ENCODE measurements around the gene P2RY2.

Gene P2RY2

GRCh38 chr11:73178681-73179080 is 39.4 kb upstream of the P2RY2 start:
- H3K4me3 ChIP-seq (ENCODE audit: low read length) = no peak overlapping the region
- TF ChIP-seq ZNF274 (IDR thresholded peaks at IDR 0.05; ENCODE audit: low read depth, low read length) = no peak

GRCh38 chr11:73182824-73183321 is 35.2 kb upstream of the P2RY2 start:
- TF ChIP-seq ZNF274 (IDR thresholded peaks at IDR 0.05; ENCODE audit: low read depth, low read length) = no peak
- no peak overlapping the region for H3K4me3 ChIP-seq (ENCODE audit: low read length)

GRCh38 chr11:73184953-73185671 is 33.0 kb upstream of the P2RY2 start:
- no peak overlapping the region; the same call in 1 of the 2 replicates for H3K4me3 ChIP-seq (ENCODE audit: low read length)
- TF ChIP-seq ZNF274 (IDR thresholded peaks at IDR 0.05; ENCODE audit: low read depth, low read length) = no peak

- H3K4me3 ChIP-seq (ENCODE audit: low read length) = no peak overlapping the region
- no peak for TF ChIP-seq ZNF274 (IDR thresholded peaks at IDR 0.05; ENCODE audit: low read depth, low read length)
These were observed 32.3 kb upstream of the P2RY2 start for GRCh38 chr11:73185680-73186293.

- no peak overlapping the region for H3K4me3 ChIP-seq (ENCODE audit: low read length)
- no peak for TF ChIP-seq ZNF274 (IDR thresholded peaks at IDR 0.05; ENCODE audit: low read depth, low read length)
These were observed 31.7 kb upstream of the P2RY2 start for GRCh38 chr11:73186294-73186850.

GRCh38 chr11:73186886-73187285 is 31.2 kb upstream of the P2RY2 start:
- TF ChIP-seq ZNF274 (IDR thresholded peaks at IDR 0.05; ENCODE audit: low read depth, low read length) = no peak
- no peak overlapping the region for H3K4me3 ChIP-seq (ENCODE audit: low read length)

- no peak for TF ChIP-seq ZNF274 (IDR thresholded peaks at IDR 0.05; ENCODE audit: low read depth, low read length)
- H3K4me3 ChIP-seq (ENCODE audit: low read length) = no peak overlapping the region
These were observed 30.2 kb upstream of the P2RY2 start for GRCh38 chr11:73187854-73188253.

- TF ChIP-seq ZNF274 (IDR thresholded peaks at IDR 0.05; ENCODE audit: low read depth, low read length) = no peak
- no peak overlapping the region for H3K4me3 ChIP-seq (ENCODE audit: low read length)
These were observed 29.8 kb upstream of the P2RY2 start for GRCh38 chr11:73188301-73188700.

GRCh38 chr11:73189315-73189714 is 28.8 kb upstream of the P2RY2 start:
- H3K4me3 ChIP-seq (ENCODE audit: low read length) = no peak overlapping the region
- no peak for TF ChIP-seq ZNF274 (IDR thresholded peaks at IDR 0.05; ENCODE audit: low read depth, low read length)

GRCh38 chr11:73189723-73190556 is 28.1 kb upstream of the P2RY2 start:
- no peak for TF ChIP-seq ZNF274 (IDR thresholded peaks at IDR 0.05; ENCODE audit: low read depth, low read length)
- no peak overlapping the region for H3K4me3 ChIP-seq (ENCODE audit: low read length)

- H3K4me3 ChIP-seq (ENCODE audit: low read length) = no peak overlapping the region
- TF ChIP-seq ZNF274 (IDR thresholded peaks at IDR 0.05; ENCODE audit: low read depth, low read length) = no peak
These were observed 27.6 kb upstream of the P2RY2 start for GRCh38 chr11:73190557-73190885.

- no peak overlapping the region for H3K4me3 ChIP-seq (ENCODE audit: low read length)
- no peak for TF ChIP-seq ZNF274 (IDR thresholded peaks at IDR 0.05; ENCODE audit: low read depth, low read length)
These were observed 26.9 kb upstream of the P2RY2 start for GRCh38 chr11:73191151-73191550.

GRCh38 chr11:73192272-73192671 is 25.8 kb upstream of the P2RY2 start:
- no peak overlapping the region for H3K4me3 ChIP-seq (ENCODE audit: low read length)
- TF ChIP-seq ZNF274 (IDR thresholded peaks at IDR 0.05; ENCODE audit: low read depth, low read length) = no peak

- TF ChIP-seq ZNF274 (IDR thresholded peaks at IDR 0.05; ENCODE audit: low read depth, low read length) = no peak
- no peak overlapping the region for H3K4me3 ChIP-seq (ENCODE audit: low read length)
These were observed 24.6 kb upstream of the P2RY2 start for GRCh38 chr11:73193251-73194033.
